Endothelial cell of umbilical vein (primary cell): ENCODE measurements around the gene ARHGAP27. TPM values are rescaled to one million over a fixed set of nuclear protein-coding genes. Genes with fewer than 3 reads are reported as not detected.
A peak's percentile ranks its signal among the peaks of the same experiment; 100 is the strongest.

Source experiments
- BruUV-seq: library from RNA; stranded (reverse); fragments of 400-500 nt; replicated peaks from 2 replicates; lab custom pipeline; 2021; lab: Mats Ljungman, UMichigan
- CTCF ChIA-PET: fragments of 300-600, 350-600 bp; sonication (Branson Sonifier 250); formaldehyde crosslinking; loops from one replicate; lab custom pipeline; 2021; ENCODE audit warnings: antibody characterized with exemption, inconsistent platforms; lab: Charles Lee
- POLR2A ChIA-PET: fragments of 300-600, 350-600 bp; sonication (Branson Sonifier 250); formaldehyde crosslinking; loops from one replicate; lab custom pipeline; 2021; ENCODE audit warnings: antibody characterized with exemption, inconsistent platforms; lab: Charles Lee
- DNase-seq: peaks from one replicate; pipeline ENCODE4 v3.0.0-alpha.2; 2011; ENCODE audit warnings: low read depth, low spot score
- FAIRE-seq: peaks from 2 replicates; lab custom pipeline; 2011; peaks lifted over from hg19 to GRCh38; lab: Jason Lieb, UNC
- H2AFZ ChIP-seq: 2 replicates; pipeline ENCODE4 v1.6.0; 2012; ENCODE audit warnings: low read depth, low read length, control low read depth, inconsistent platforms
- H3K27ac ChIP-seq: 2 replicates; pipeline ENCODE4 v1.5.1; 2011; ENCODE audit warnings: low read depth, mild to moderate bottlenecking, control low read depth, low read length, moderate library complexity; ENCODE audit not compliant: insufficient read depth
- H3K27me3 ChIP-seq, 2 experiments: 2 replicates each; pipeline versions ENCODE4 v1.6.0 to v1.6.1; 2011; ENCODE audit warnings: low read length in 2 of 2, mixed read lengths in 1 of 2; ENCODE audit not compliant: control insufficient read depth in 2 of 2, insufficient read depth in 2 of 2
- H3K36me3 ChIP-seq, 2 experiments: 2 replicates in 1 of 2; 3 replicates in 1 of 2; pipeline ENCODE4 v1.5.1; 2011; ENCODE audit warnings: low read length in 2 of 2, mild to moderate bottlenecking in 1 of 2, moderate library complexity in 1 of 2; ENCODE audit not compliant: control insufficient read depth in 2 of 2, insufficient read depth in 2 of 2; ENCODE audit errors: extremely low read depth in 1 of 2
- H3K4me1 ChIP-seq: 3 replicates; pipeline ENCODE4 v1.5.1; 2011; ENCODE audit warnings: mild to moderate bottlenecking, low read length; ENCODE audit not compliant: control insufficient read depth, insufficient read depth; ENCODE audit errors: extremely low read depth
- H3K4me2 ChIP-seq: 2 replicates; pipeline ENCODE4 v1.6.1; 2011; ENCODE audit warnings: low read length, control low read depth, mixed read lengths; ENCODE audit not compliant: insufficient read depth
- H3K4me3 ChIP-seq, 3 experiments: fragments of 200-600 bp in 1 of 3; sonication (generic), shearing (Covaris generic) in 1 of 3; replicated peaks in 1 of 3; 2 replicates each; pipeline ENCODE4 v1.5.1; 2011 to 2016; ENCODE audit warnings: control low read depth in 3 of 3, low read length in 3 of 3, mild to moderate bottlenecking in 2 of 3, inconsistent platforms in 1 of 3, low read depth in 1 of 3, moderate library complexity in 1 of 3; ENCODE audit not compliant: insufficient read depth in 1 of 3
- H3K79me2 ChIP-seq: 2 replicates; pipeline ENCODE4 v1.6.0; 2012; ENCODE audit warnings: low read length, inconsistent platforms; ENCODE audit not compliant: control insufficient read depth, insufficient read depth
- H3K9ac ChIP-seq: replicated peaks from 2 replicates; pipeline ENCODE3; 2011; ENCODE audit warnings: low read length, control low read depth; ENCODE audit not compliant: insufficient read depth; ENCODE audit errors: extremely low read depth
- H3K9me1 ChIP-seq: replicated peaks from 3 replicates; pipeline ENCODE4 v1.6.0; 2011; ENCODE audit warnings: mild to moderate bottlenecking, low read length; ENCODE audit not compliant: control insufficient read depth, insufficient read depth; ENCODE audit errors: extremely low read depth
- H3K9me3 ChIP-seq: replicated peaks from 2 replicates; pipeline ENCODE4 v1.5.1; 2012; ENCODE audit warnings: low read length, inconsistent platforms; ENCODE audit not compliant: control insufficient read depth, insufficient read depth
- H4K20me1 ChIP-seq: replicated peaks from 2 replicates; pipeline ENCODE3; 2011; ENCODE audit warnings: mild to moderate bottlenecking, low read length; ENCODE audit not compliant: control insufficient read depth, insufficient read depth; ENCODE audit errors: extremely low read depth
- EZH2 ChIP-seq: IDR thresholded peaks from 2 replicates; pipeline ENCODE4 v1.6.1; 2012; ENCODE audit warnings: borderline replicate concordance, low read depth, mild to moderate bottlenecking, moderate library complexity, low read length, inconsistent platforms; ENCODE audit not compliant: severe bottlenecking
- FOS ChIP-seq: IDR thresholded peaks from 2 replicates; pipeline ENCODE4 v1.6.1; 2011; ENCODE audit warnings: mild to moderate bottlenecking, low read length, moderate library complexity, borderline replicate concordance; ENCODE audit not compliant: insufficient read depth
- GATA2 ChIP-seq: IDR thresholded peaks from 2 replicates; pipeline ENCODE4 v1.7.0; 2011; ENCODE audit warnings: low read depth, mild to moderate bottlenecking, moderate library complexity, mixed read lengths, low read length; ENCODE audit not compliant: insufficient read length, insufficient read depth
- JUN ChIP-seq: IDR thresholded peaks from 2 replicates; pipeline ENCODE4 v1.6.1; 2011; ENCODE audit warnings: borderline replicate concordance, low read depth; ENCODE audit not compliant: insufficient read length, insufficient read depth
- MYC ChIP-seq: IDR thresholded peaks from one replicate; pipeline ENCODE4 v1.6.1; 2011; ENCODE audit warnings: mild to moderate bottlenecking, low read depth, low read length
- POLR2A ChIP-seq: IDR thresholded peaks from 2 replicates; pipeline ENCODE4 v1.6.1; 2012; ENCODE audit warnings: low read depth, mild to moderate bottlenecking, control low read depth, low read length
- POLR2AphosphoS5 ChIP-seq: IDR thresholded peaks from 2 replicates; pipeline ENCODE4 v1.6.1; 2012; ENCODE audit warnings: low read depth, mild to moderate bottlenecking, control low read depth, low read length, moderate library complexity; ENCODE audit not compliant: insufficient read depth
- dilution Hi-C: fragments of 300-500 bp; cut with MboI; formaldehyde crosslinking; loops from one replicate; pipeline ENCODE4 v1.15.0; 2019; ENCODE audit warnings: low sequenced_read_pairs; ENCODE audit not compliant: extremely low pct_ligation_motif_present
- intact Hi-C: fragments of 100-400 bp; cut with micrococcal nuclease; formaldehyde crosslinking; loops from one replicate; pipeline ENCODE4 v1.10.0; 2022
- polyA plus RNA-seq, 4 experiments: library from polyadenylated mRNA; depleted of rRNA in 3 of 4; stranded (reverse) in 3 of 4; unstranded in 1 of 4; fragments of >200 nt; gene quantifications; 2 replicates each; pipeline versions ENCODE4 v1.2.1 to v1.2.3, GENCODE V29; 2011 to 2012; ENCODE audit warnings: missing spikeins in 1 of 4
- total RNA-seq: library from RNA; stranded (reverse); gene quantifications from 2 replicates; pipeline ENCODE4 v1.2.3, GENCODE V29; 2021
- TF ChIP-seq, protein P1 (sequence below), 2 donors: IDR thresholded peaks; 1 replicate in 1 of 2; 2 replicates in 1 of 2; pipeline ENCODE4 v1.5.1; 2011; ENCODE audit warnings: low read length in 2 of 2, mild to moderate bottlenecking in 2 of 2, moderate library complexity in 2 of 2, control low read depth in 1 of 2, inconsistent platforms in 1 of 2, low read depth in 1 of 2; ENCODE audit not compliant: insufficient read depth in 1 of 2; ENCODE audit errors: extremely low read depth in 1 of 2
- TF ChIP-seq, protein P2 (sequence below): IDR thresholded peaks from 2 replicates; pipeline ENCODE4 v1.6.1; 2011; ENCODE audit not compliant: insufficient read depth, insufficient read length

The ARHGAP27 gene
- total and polyA plus RNA-seq, 2 donors (not counting 3 experiments of a cell fraction or from before 2014, with no cell fraction given) = 21.0 to 47.0 TPM

DNA sequence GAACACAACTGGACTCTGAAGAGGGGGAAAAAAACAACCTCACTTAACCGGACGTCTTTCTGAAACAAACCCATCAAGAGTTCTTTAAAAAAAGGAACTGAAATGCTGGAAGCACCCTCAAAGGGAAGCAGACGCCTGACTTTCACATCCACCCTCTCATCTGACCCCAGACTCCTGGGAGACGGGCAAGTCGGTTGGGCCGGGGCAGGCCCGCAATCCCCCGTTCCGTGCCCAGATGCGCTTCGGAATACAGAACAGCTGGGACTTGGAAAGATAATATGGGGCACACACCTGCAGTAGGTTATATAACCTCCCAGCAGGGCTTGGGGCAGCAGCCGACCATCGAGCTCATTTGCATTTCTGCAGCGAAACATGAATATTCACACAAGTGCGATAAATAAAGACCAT, 3.7 kb downstream of the ARHGAP27 start:
- BruUV-seq = TSS peak; percentile 16
- dilution Hi-C loops = no loop called here
- Histone ChIP-seq H2AFZ (no peak overlapping the region), H3K4me1 (peaks cover 3% of the 10 kb centered on the region), H3K9me1 (no peaks in the 10 kb centered on the region), H3K27me3 (no peaks in the 10 kb centered on the region), H3K9me3 (no peaks in the 10 kb centered on the region), H3K36me3 (no peaks in the 10 kb centered on the region), H3K79me2 (no peaks in the 10 kb centered on the region), H4K20me1 (no peaks in the 10 kb centered on the region), H3K4me3 (no peak overlapping the region), H3K27ac (no peak overlapping the region), H3K4me2 (no peak overlapping the region), H3K9ac (no peak overlapping the region)
- DNase-seq (no peak), FAIRE-seq (no peak)
- POLR2A ChIA-PET = no interaction called here
- intact Hi-C loops = loop anchor here (2.0 kb wide), 2 partner anchors 34 to 210 kb away; no protein-coding TSS in a partner anchor
- no peak for TF ChIP-seq POLR2AphosphoS5
- TF ChIP-seq, protein P1, sequence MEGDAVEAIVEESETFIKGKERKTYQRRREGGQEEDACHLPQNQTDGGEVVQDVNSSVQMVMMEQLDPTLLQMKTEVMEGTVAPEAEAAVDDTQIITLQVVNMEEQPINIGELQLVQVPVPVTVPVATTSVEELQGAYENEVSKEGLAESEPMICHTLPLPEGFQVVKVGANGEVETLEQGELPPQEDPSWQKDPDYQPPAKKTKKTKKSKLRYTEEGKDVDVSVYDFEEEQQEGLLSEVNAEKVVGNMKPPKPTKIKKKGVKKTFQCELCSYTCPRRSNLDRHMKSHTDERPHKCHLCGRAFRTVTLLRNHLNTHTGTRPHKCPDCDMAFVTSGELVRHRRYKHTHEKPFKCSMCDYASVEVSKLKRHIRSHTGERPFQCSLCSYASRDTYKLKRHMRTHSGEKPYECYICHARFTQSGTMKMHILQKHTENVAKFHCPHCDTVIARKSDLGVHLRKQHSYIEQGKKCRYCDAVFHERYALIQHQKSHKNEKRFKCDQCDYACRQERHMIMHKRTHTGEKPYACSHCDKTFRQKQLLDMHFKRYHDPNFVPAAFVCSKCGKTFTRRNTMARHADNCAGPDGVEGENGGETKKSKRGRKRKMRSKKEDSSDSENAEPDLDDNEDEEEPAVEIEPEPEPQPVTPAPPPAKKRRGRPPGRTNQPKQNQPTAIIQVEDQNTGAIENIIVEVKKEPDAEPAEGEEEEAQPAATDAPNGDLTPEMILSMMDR (IDR thresholded peaks at IDR 0.05; ENCODE audit: extremely low read depth in 1 of 2, insufficient read depth in 1 of 2, low read depth in 1 of 2, low read length in 2 of 2) = no peak
- TF ChIP-seq EZH2 = no peak
- TF ChIP-seq FOS = no peak
- TF ChIP-seq JUN = no peak
- TF ChIP-seq POLR2A = no peak
- no peak for TF ChIP-seq MYC
- TF ChIP-seq, protein P2, sequence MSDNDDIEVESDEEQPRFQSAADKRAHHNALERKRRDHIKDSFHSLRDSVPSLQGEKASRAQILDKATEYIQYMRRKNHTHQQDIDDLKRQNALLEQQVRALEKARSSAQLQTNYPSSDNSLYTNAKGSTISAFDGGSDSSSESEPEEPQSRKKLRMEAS = no peak
- no peak for TF ChIP-seq GATA2
- CTCF ChIA-PET = interaction anchor here (0.6 to 2.0 kb wide), 7 partner anchors 12 to 211 kb away, joined by 3 to 13 read pairs (median 3); no protein-coding TSS in a partner anchor
